Measurements from ENCODE around the gene TSPAN19.

The TSPAN19 gene

GRCh38 chr12:84986586-84986985, 49.5 kb downstream of the TSPAN19 start:
- DNase-seq (ENCODE audit: extremely low read depth, low read depth): no peak
- no peak overlapping the region for H3K4me3 ChIP-seq (replicated peaks; ENCODE audit: low read depth, low read length)
- TF ChIP-seq, protein P1, sequence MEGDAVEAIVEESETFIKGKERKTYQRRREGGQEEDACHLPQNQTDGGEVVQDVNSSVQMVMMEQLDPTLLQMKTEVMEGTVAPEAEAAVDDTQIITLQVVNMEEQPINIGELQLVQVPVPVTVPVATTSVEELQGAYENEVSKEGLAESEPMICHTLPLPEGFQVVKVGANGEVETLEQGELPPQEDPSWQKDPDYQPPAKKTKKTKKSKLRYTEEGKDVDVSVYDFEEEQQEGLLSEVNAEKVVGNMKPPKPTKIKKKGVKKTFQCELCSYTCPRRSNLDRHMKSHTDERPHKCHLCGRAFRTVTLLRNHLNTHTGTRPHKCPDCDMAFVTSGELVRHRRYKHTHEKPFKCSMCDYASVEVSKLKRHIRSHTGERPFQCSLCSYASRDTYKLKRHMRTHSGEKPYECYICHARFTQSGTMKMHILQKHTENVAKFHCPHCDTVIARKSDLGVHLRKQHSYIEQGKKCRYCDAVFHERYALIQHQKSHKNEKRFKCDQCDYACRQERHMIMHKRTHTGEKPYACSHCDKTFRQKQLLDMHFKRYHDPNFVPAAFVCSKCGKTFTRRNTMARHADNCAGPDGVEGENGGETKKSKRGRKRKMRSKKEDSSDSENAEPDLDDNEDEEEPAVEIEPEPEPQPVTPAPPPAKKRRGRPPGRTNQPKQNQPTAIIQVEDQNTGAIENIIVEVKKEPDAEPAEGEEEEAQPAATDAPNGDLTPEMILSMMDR (IDR thresholded peaks at IDR 0.05; ENCODE audit: low read depth, low read length, missing control alignments): no peak

GRCh38 chr12:84986117-84986516, 50.0 kb downstream of the TSPAN19 start:
- no peak overlapping the region for H3K4me3 ChIP-seq (replicated peaks; ENCODE audit: low read depth, low read length)
- TF ChIP-seq, protein P1 (IDR thresholded peaks at IDR 0.05; ENCODE audit: low read depth, low read length, missing control alignments): no peak
- no peak for DNase-seq (ENCODE audit: extremely low read depth, low read depth)

DNA sequence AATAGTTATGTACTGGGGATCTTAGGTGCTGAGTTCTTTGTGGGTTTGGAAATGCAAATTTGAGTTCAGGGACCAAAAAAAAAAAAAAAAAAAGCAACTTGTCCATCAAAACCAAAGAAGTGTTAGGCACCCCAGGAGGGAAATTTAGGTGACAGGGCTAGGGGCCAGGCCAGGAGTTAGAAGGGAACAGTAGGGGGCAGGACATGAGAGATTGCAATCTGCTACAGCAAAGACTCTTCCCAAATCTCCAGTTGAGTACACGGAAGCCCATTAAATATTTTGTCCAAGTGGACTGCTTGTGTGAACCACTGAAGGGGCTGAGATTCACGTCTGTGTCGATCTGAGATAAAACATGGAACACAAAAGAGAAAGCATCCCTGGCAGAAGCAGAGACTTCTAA, 52.8 kb downstream of the TSPAN19 start:
- no peak for DNase-seq (ENCODE audit: extremely low read depth, low read depth)
- H3K4me3 ChIP-seq (replicated peaks; ENCODE audit: low read depth, low read length): no peak overlapping the region
- TF ChIP-seq, protein P1 (IDR thresholded peaks at IDR 0.05; ENCODE audit: low read depth, low read length, missing control alignments): no peak

- no peak overlapping the region for H3K4me3 ChIP-seq (replicated peaks; ENCODE audit: low read depth, low read length)
- TF ChIP-seq, protein P1 (IDR thresholded peaks at IDR 0.05; ENCODE audit: low read depth, low read length, missing control alignments): no peak
- DNase-seq (ENCODE audit: extremely low read depth, low read depth): no peak
These were observed 53.2 kb downstream of the TSPAN19 start for GRCh38 chr12:84982888-84983287.

- DNase-seq (ENCODE audit: extremely low read depth, low read depth): no peak
- no peak overlapping the region for H3K4me3 ChIP-seq (replicated peaks; ENCODE audit: low read depth, low read length)
- TF ChIP-seq, protein P1 (IDR thresholded peaks at IDR 0.05; ENCODE audit: low read depth, low read length, missing control alignments): no peak
These were observed 57.2 kb downstream of the TSPAN19 start for GRCh38 chr12:84978921-84979320.

DNA sequence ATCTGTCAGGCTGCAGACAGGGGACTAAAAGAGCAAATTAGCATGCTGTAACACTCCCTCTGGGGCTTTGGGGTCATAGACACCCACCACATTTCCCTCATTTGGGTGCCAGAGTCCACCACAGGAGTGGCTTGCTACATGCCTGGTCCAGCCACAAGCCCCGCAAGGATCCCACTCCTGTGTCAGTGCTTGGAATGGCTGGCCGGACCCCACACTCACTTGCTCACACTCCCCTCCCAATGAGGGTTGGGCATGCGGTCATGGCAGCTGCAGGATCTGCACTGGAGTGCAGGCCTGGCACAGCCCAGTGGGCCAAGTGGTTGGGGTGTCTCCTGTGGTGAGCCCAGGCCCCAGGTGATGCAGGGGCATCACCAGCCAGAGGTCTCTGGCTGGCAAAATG, 59.9 kb downstream of the TSPAN19 start:
- H3K4me3 ChIP-seq (replicated peaks; ENCODE audit: low read depth, low read length): no peak overlapping the region
- TF ChIP-seq, protein P1 (IDR thresholded peaks at IDR 0.05; ENCODE audit: low read depth, low read length, missing control alignments): no peak
- DNase-seq (ENCODE audit: extremely low read depth, low read depth): no peak

- DNase-seq (ENCODE audit: extremely low read depth, low read depth): no peak
- no peak overlapping the region for H3K4me3 ChIP-seq (replicated peaks; ENCODE audit: low read depth, low read length)
- TF ChIP-seq, protein P1 (IDR thresholded peaks at IDR 0.05; ENCODE audit: low read depth, low read length, missing control alignments): no peak
These were observed 61.8 kb downstream of the TSPAN19 start for GRCh38 chr12:84974155-84974815.

Data from HFF-Myc (cell line).